Glutamatergic neuron (in vitro differentiated cells): ENCODE measurements around the gene NDUFAF4. TPM values are rescaled to one million over a fixed set of nuclear protein-coding genes. Genes with fewer than 3 reads are reported as not detected.

Experiments
- DNase-seq: peaks from one replicate; pipeline ENCODE4 v3.0.0; 2022
- H3K27ac Mint-ChIP-seq: one replicate; pipeline ENCODE4 v1.8.0; 2020; ENCODE audit warnings: mild to moderate bottlenecking, mixed read lengths, inconsistent platforms; ENCODE audit not compliant: unreplicated experiment
- H3K27me3 Mint-ChIP-seq: one replicate; pipeline ENCODE4 v1.8.0; 2020; ENCODE audit warnings: mild to moderate bottlenecking, moderate library complexity, mixed read lengths, inconsistent platforms; ENCODE audit not compliant: unreplicated experiment
- H3K36me3 Mint-ChIP-seq: one replicate; pipeline ENCODE4 v1.8.0; 2020; ENCODE audit warnings: mild to moderate bottlenecking, mixed read lengths, inconsistent platforms; ENCODE audit not compliant: unreplicated experiment
- H3K4me1 Mint-ChIP-seq: one replicate; pipeline ENCODE4 v1.8.0; 2020; ENCODE audit warnings: mild to moderate bottlenecking, low read depth, mixed read lengths, inconsistent platforms; ENCODE audit not compliant: unreplicated experiment
- H3K4me3 Mint-ChIP-seq: one replicate; pipeline ENCODE4 v1.8.0; 2020; ENCODE audit warnings: mild to moderate bottlenecking, mixed read lengths, inconsistent platforms; ENCODE audit not compliant: unreplicated experiment
- H3K9me3 Mint-ChIP-seq: one replicate; pipeline ENCODE4 v1.8.0; 2020; ENCODE audit warnings: mild to moderate bottlenecking, moderate library complexity, mixed read lengths, inconsistent platforms; ENCODE audit not compliant: unreplicated experiment
- total RNA-seq: library from RNA; stranded (reverse); fragmentation: NEBNext Ultra II Directional; extraction: Animal tissue kit (Norgen Biotek cat#: 25700); gene quantifications from one replicate; pipeline ENCODE4 v1.2.1, GENCODE V29; 2021; ENCODE audit not compliant: unreplicated experiment
- TF ChIP-seq, protein P1 (sequence below): fragments of 200-600 bp; sonication (generic); IDR thresholded peaks from one replicate; pipeline ENCODE4 v1.5.0; 2021; ENCODE audit not compliant: partially characterized antibody, unreplicated experiment

Gene NDUFAF4
- total RNA-seq, 1 donor from 2014 or later: 45.3 TPM

DNA sequence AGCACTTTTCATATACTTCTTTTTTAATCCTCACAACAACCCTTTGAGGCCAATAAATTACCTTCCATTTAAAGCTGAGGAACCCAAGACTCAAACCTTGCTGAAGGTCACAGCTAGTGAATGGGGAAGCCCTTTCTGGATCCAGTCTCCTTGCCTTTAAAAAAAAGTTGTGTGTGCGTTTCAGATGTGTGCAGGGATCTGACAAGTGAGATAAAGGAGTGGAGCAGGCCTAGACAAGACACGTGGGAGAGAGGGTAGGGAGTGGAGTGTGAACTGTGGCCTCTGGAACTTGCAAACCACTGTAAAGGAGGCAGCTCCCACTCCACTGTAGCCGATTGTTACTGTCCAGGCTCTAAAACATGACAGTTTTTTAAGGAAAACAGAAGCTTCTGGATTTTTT lies 28.7 kb upstream of the NDUFAF4 start:
- Mint-ChIP-seq H3K9me3 (peaks cover 5% of the 10 kb centered on the region), H3K27ac (no peak overlapping the region), H3K36me3 (no peaks in the 10 kb centered on the region), H3K27me3 (peaks cover 5% of the 10 kb centered on the region), H3K4me3 (no peak overlapping the region), H3K4me1 (no peaks in the 10 kb centered on the region)
- DNase-seq: no peak
- TF ChIP-seq, protein P1, sequence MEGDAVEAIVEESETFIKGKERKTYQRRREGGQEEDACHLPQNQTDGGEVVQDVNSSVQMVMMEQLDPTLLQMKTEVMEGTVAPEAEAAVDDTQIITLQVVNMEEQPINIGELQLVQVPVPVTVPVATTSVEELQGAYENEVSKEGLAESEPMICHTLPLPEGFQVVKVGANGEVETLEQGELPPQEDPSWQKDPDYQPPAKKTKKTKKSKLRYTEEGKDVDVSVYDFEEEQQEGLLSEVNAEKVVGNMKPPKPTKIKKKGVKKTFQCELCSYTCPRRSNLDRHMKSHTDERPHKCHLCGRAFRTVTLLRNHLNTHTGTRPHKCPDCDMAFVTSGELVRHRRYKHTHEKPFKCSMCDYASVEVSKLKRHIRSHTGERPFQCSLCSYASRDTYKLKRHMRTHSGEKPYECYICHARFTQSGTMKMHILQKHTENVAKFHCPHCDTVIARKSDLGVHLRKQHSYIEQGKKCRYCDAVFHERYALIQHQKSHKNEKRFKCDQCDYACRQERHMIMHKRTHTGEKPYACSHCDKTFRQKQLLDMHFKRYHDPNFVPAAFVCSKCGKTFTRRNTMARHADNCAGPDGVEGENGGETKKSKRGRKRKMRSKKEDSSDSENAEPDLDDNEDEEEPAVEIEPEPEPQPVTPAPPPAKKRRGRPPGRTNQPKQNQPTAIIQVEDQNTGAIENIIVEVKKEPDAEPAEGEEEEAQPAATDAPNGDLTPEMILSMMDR: no peak

- H3K27ac Mint-ChIP-seq: peak overlapping the region; percentile 49
- peaks cover 7% of the 10 kb centered on the region for H3K9me3 Mint-ChIP-seq
These were observed 27.6 kb upstream of the NDUFAF4 start for GRCh38 chr6:96925290-96925687.

DNA sequence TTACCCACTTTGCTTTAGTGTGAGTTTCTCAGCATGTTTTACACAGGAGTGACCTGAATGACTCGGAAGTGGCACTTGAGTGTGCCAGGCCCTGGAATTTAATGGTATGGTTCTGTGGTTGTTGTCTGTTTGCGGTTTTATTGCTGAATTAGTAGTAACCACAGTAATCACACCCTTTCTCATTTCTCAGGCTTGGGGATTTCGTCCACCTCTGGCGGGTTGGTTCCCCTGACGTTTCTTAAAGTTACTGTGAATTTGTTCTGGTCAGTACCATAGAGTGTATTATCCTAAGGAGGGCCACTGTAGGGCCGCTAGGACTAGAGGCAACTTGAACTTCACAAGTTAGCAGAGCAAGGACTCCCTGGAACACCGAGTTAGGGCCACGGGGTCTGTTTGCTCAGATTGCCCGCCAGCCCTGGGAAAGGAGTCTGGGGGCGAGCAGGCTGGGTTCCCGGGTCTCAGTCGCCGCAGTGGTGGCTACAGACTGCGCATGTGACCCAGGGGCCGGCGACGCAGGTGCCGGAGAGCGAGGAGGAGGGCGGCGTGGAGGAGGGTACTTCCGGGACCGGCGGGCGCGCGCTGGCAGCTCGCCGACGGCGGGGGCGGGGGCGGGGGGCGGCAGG lies 26.3 kb upstream of the NDUFAF4 start:
- peak overlapping the region; percentile 86 for H3K4me3 Mint-ChIP-seq
- H3K36me3 Mint-ChIP-seq: no peaks in the 10 kb centered on the region
- TF ChIP-seq, protein P1: no peak
- no peaks in the 10 kb centered on the region for H3K4me1 Mint-ChIP-seq
- peaks cover 7% of the 10 kb centered on the region for H3K9me3 Mint-ChIP-seq
- H3K27ac Mint-ChIP-seq: peak overlapping the region; percentile 34
- peaks cover 5% of the 10 kb centered on the region for H3K27me3 Mint-ChIP-seq
- no peak for DNase-seq

More at GRCh38 chr6:96925290-96925687, 27.6 kb upstream of the NDUFAF4 start:
- peaks cover 5% of the 10 kb centered on the region for H3K27me3 Mint-ChIP-seq
- no peak for DNase-seq
- no peaks in the 10 kb centered on the region for H3K36me3 Mint-ChIP-seq
- TF ChIP-seq, protein P1: no peak
- H3K4me3 Mint-ChIP-seq: peak overlapping the region; percentile 96
- H3K4me1 Mint-ChIP-seq: no peaks in the 10 kb centered on the region

- peaks cover 7% of the 10 kb centered on the region for H3K9me3 Mint-ChIP-seq
- peak overlapping the region; percentile 86 for H3K4me3 Mint-ChIP-seq
- TF ChIP-seq, protein P1: no peak
- H3K36me3 Mint-ChIP-seq: no peaks in the 10 kb centered on the region
- peak overlapping the region; percentile 10 for H3K27ac Mint-ChIP-seq
- no peaks in the 10 kb centered on the region for H3K4me1 Mint-ChIP-seq
- DNase-seq: no peak
- H3K27me3 Mint-ChIP-seq: peaks cover 5% of the 10 kb centered on the region
These were observed 25.7 kb upstream of the NDUFAF4 start for GRCh38 chr6:96923400-96923799.

DNA sequence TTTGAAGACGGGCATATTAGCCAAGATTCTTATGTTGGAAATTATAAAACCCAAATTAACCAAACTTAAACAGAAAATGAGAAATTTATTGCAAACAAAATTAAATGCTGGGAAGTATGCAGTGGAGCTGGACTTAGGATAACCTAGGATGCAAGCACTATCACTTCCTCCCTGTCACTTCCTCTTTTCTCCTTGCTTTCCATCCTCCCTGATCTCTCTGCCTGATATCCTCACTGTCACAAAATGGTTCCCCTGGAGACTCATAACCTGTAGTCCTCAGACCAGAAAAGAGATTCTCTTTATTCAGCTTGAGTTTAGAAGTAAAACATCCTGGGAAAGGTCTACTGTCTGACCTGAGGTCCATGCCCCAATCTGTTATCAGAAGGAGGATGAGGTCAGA lies 19.4 kb upstream of the NDUFAF4 start:
- Mint-ChIP-seq H3K9me3 (peaks cover 2% of the 10 kb centered on the region), H3K4me1 (no peaks in the 10 kb centered on the region), H3K4me3 (no peak overlapping the region), H3K27me3 (no peaks in the 10 kb centered on the region), H3K36me3 (no peaks in the 10 kb centered on the region), H3K27ac (no peak overlapping the region)
- TF ChIP-seq, protein P1: no peak
- DNase-seq: no peak
